Tibial nerve (tissue), 4 donors: ENCODE measurements around the gene ZNF407.

ENCODE experiments used
- CTCF ChIP-seq, 5 experiments: fragments of 200-600 bp in 3 of 5; fragments of 450-650 bp in 2 of 5; sonication (generic) in 3 of 5; IDR thresholded peaks; one replicate each; pipeline ENCODE4 v1.5.1; 2016 to 2019; ENCODE audit warnings: antibody characterized with exemption in 5 of 5, mild to moderate bottlenecking in 3 of 5, moderate library complexity in 2 of 5
- EP300 ChIP-seq, 2 donors: sonication (generic); formaldehyde crosslinking; IDR thresholded peaks; one replicate each; pipeline ENCODE4 v1.6.1; 2017; ENCODE audit warnings: antibody characterized with exemption in 2 of 2, mild to moderate bottlenecking in 1 of 2
- POLR2A ChIP-seq, 2 donors: fragments of 450-650 bp; IDR thresholded peaks; one replicate each; pipeline ENCODE4 v1.6.1; 2017; ENCODE audit warnings: antibody characterized with exemption in 2 of 2, mild to moderate bottlenecking in 2 of 2, moderate library complexity in 2 of 2

GRCh38 chr18:75086494-75087034 is 488.9 kb downstream of the ZNF407 start:
- TF ChIP-seq CTCF (IDR thresholded peaks at IDR 0.05) (no peak), POLR2A (IDR thresholded peaks at IDR 0.05) (no peak), EP300 (IDR thresholded peaks at IDR 0.05) (no peak)
